Liver (tissue), 9 donors: ENCODE data around the gene EBF3. TPM values are rescaled to one million over a fixed set of nuclear protein-coding genes. Genes with fewer than 3 reads are reported as not detected.

ENCODE experiments used
- DNase-seq: peaks from one replicate; pipeline ENCODE4 v3.0.0-alpha.2; 2017; ENCODE audit warnings: low spot score
- H3K27ac ChIP-seq, 2 donors: one replicate each; pipeline ENCODE4 v1.7.0; 2013; ENCODE audit warnings: inconsistent platforms in 2 of 2, low read length in 2 of 2, control low read depth in 1 of 2, low read depth in 1 of 2, mild to moderate bottlenecking in 1 of 2
- H3K27me3 ChIP-seq, 4 donors: one replicate each; pipeline versions ENCODE4 v1.6.1 to v1.7.0; 2013; ENCODE audit warnings: low read length in 3 of 4, inconsistent platforms in 1 of 4, mild to moderate bottlenecking in 1 of 4, moderate library complexity in 1 of 4; ENCODE audit not compliant: control insufficient read depth in 4 of 4, insufficient read depth in 4 of 4
- H3K36me3 ChIP-seq, 4 donors: one replicate each; pipeline versions ENCODE4 v1.6.1 to v1.7.0; 2013; ENCODE audit warnings: low read length in 3 of 4, mild to moderate bottlenecking in 3 of 4, low read depth in 1 of 4, moderate library complexity in 1 of 4; ENCODE audit not compliant: control insufficient read depth in 4 of 4, insufficient read depth in 3 of 4
- H3K4me1 ChIP-seq, 4 donors: one replicate each; pipeline versions ENCODE4 v1.6.1 to v1.7.0; 2013; ENCODE audit warnings: low read length in 3 of 4, mild to moderate bottlenecking in 3 of 4, moderate library complexity in 1 of 4; ENCODE audit not compliant: control insufficient read depth in 4 of 4, insufficient read depth in 4 of 4
- H3K4me3 ChIP-seq, 3 donors: one replicate each; pipeline versions ENCODE4 v1.6.1 to v1.7.0; 2013; ENCODE audit warnings: low read length in 3 of 3, control low read depth in 1 of 3, low read depth in 1 of 3, mild to moderate bottlenecking in 1 of 3
- H3K9ac ChIP-seq, 2 donors: one replicate each; pipeline ENCODE4 v1.7.0; 2013; ENCODE audit warnings: low read length in 2 of 2, mild to moderate bottlenecking in 2 of 2, moderate library complexity in 2 of 2, control low read depth in 1 of 2, low read depth in 1 of 2
- H3K9me3 ChIP-seq, 4 donors: one replicate each; pipeline versions ENCODE4 v1.6.1 to v1.7.0; 2013; ENCODE audit warnings: low read length in 3 of 4; ENCODE audit not compliant: control insufficient read depth in 4 of 4
- ATF3 ChIP-seq: IDR thresholded peaks from 2 replicates; pipeline ENCODE4 v1.6.1; 2016; ENCODE audit warnings: antibody characterized with exemption
- CTCF ChIP-seq: fragments of 150-350 bp; IDR thresholded peaks from 2 replicates; pipeline ENCODE4 v1.5.1; 2017; ENCODE audit warnings: improper control_type of control experiment, low read depth, low read length; ENCODE audit not compliant: missing input control
- EGR1 ChIP-seq, 2 donors: IDR thresholded peaks; 2 replicates each; pipeline ENCODE4 v1.6.1; 2016 to 2018; ENCODE audit warnings: antibody characterized with exemption in 2 of 2, low read depth in 2 of 2
- FOXA1 ChIP-seq: IDR thresholded peaks from 2 replicates; pipeline ENCODE4 v1.6.1; 2016; ENCODE audit warnings: antibody characterized with exemption
- FOXA2 ChIP-seq: IDR thresholded peaks from 2 replicates; pipeline ENCODE4 v1.6.1; 2016; ENCODE audit warnings: antibody characterized with exemption
- GABPA ChIP-seq, 2 donors: IDR thresholded peaks in 1 of 2; conservative IDR thresholded peaks in 1 of 2; 2 replicates each; pipeline ENCODE4 v1.6.1; 2016; ENCODE audit warnings: antibody characterized with exemption in 2 of 2, mild to moderate bottlenecking in 1 of 2, moderate library complexity in 1 of 2
- HNF4A ChIP-seq, 2 donors: conservative IDR thresholded peaks; 2 replicates each; pipeline ENCODE4 v1.6.1; 2016; ENCODE audit warnings: antibody characterized with exemption in 2 of 2, mild to moderate bottlenecking in 2 of 2
- HNF4G ChIP-seq: IDR thresholded peaks from 2 replicates; pipeline ENCODE4 v1.6.1; 2016; ENCODE audit warnings: antibody characterized with exemption
- JUND ChIP-seq, 2 donors: IDR thresholded peaks; 2 replicates each; pipeline ENCODE4 v1.6.1; 2016; ENCODE audit warnings: antibody characterized with exemption in 2 of 2
- MAX ChIP-seq: IDR thresholded peaks from 2 replicates; pipeline ENCODE4 v1.6.1; 2016; ENCODE audit warnings: antibody characterized with exemption
- NR2F2 ChIP-seq: IDR thresholded peaks from 2 replicates; pipeline ENCODE4 v1.6.1; 2016; ENCODE audit warnings: antibody characterized with exemption
- RAD21 ChIP-seq, 2 donors: IDR thresholded peaks; 2 replicates each; pipeline ENCODE4 v1.6.1; 2016; ENCODE audit warnings: antibody characterized with exemption in 2 of 2, mild to moderate bottlenecking in 2 of 2
- REST ChIP-seq: IDR thresholded peaks from 2 replicates; pipeline ENCODE4 v1.6.1; 2016; ENCODE audit warnings: antibody characterized with exemption, mild to moderate bottlenecking
- RXRA ChIP-seq, 2 donors: IDR thresholded peaks; 2 replicates each; pipeline ENCODE4 v1.6.1; 2017 to 2018; ENCODE audit warnings: antibody characterized with exemption in 2 of 2, mild to moderate bottlenecking in 1 of 2
- SP1 ChIP-seq: IDR thresholded peaks from 2 replicates; pipeline ENCODE4 v1.6.1; 2018; ENCODE audit warnings: antibody characterized with exemption, mild to moderate bottlenecking
- TAF1 ChIP-seq: conservative IDR thresholded peaks from 2 replicates; pipeline ENCODE4 v1.6.1; 2016; ENCODE audit warnings: antibody characterized with exemption, mild to moderate bottlenecking
- YY1 ChIP-seq: IDR thresholded peaks from 2 replicates; pipeline ENCODE4 v1.6.1; 2016; ENCODE audit warnings: antibody characterized with exemption, mild to moderate bottlenecking
- ZBTB33 ChIP-seq: IDR thresholded peaks from 2 replicates; pipeline ENCODE4 v1.6.1; 2016; ENCODE audit warnings: antibody characterized with exemption
- WGBS: extraction: QIAGEN DNeasy Blood & Tissue Kit; methylation state at CpG from one replicate; pipeline ENCODE4 v1.1.7; 2013; 5-methylcytosine and 5-hydroxymethylcytosine counted together
- polyA plus RNA-seq, 2 donors: library from polyadenylated mRNA; stranded (reverse) in 1 of 2; unstranded in 1 of 2; fragments of 200-250 nt in 1 of 2; fragments of >200 nt in 1 of 2; fragmentation: Nextera tagmentation in 1 of 2; extraction: Ambion mirVana in 1 of 2; gene quantifications; one replicate each; pipeline versions ENCODE4 v1.2.1 to v1.2.3, GENCODE V29; 2013 to 2015
- total RNA-seq, 2 donors: library from RNA; depleted of rRNA; stranded (reverse); fragments of >200 nt; gene quantifications; one replicate each; pipeline ENCODE4 v1.2.3, GENCODE V29; 2014
- donor health status: healthy.
- donor health status: healthy.
- donor health status: healthy.
- donor health status: healthy.
- donor health status: healthy.

Gene EBF3
- total and polyA plus RNA-seq, 4 donors: 0.02 to 0.08 TPM; not detected in 2

GRCh38 chr10:129962031-129962871 is 1.8 kb downstream of the EBF3 start (continued):
- TF ChIP-seq ZBTB33: no peak
- no peak for TF ChIP-seq RAD21 (IDR thresholded peaks at IDR 0.05)
- TF ChIP-seq NR2F2: no peak

- no peak for DNase-seq
- H3K4me3 ChIP-seq: no peak overlapping the region
- H3K36me3 ChIP-seq: no peaks in the 10 kb centered on the region
- H3K9me3 ChIP-seq: peaks cover 0 to 3% (median 0%) of the 10 kb centered on the region in 4 donors
- TF ChIP-seq SP1 (no peak), RXRA (IDR thresholded peaks at IDR 0.05) (no peak), HNF4A (conservative IDR thresholded peaks at IDR 0.05) (no peak), ZBTB33 (no peak), EGR1 (IDR thresholded peaks at IDR 0.05; ENCODE audit: low read depth in 2 of 2) (no peak), MAX (no peak), CTCF (no peak), FOXA2 (no peak), ATF3 (no peak), JUND (IDR thresholded peaks at IDR 0.05) (no peak), HNF4G (no peak), RAD21 (IDR thresholded peaks at IDR 0.05) (no peak), YY1 (no peak), NR2F2 (no peak), TAF1 (no peak), REST (no peak), GABPA (IDR thresholded peaks at IDR 0.05 in 1 of 2, conservative IDR thresholded peaks at IDR 0.05 in 1 of 2) (no peak), FOXA1 (no peak)
- H3K27me3 ChIP-seq: peaks cover 8 to 48% (median 19%) of the 10 kb centered on the region in 4 donors
- H3K9ac ChIP-seq: no peak overlapping the region
- peaks cover 22 to 47% (median 31%) of the 10 kb centered on the region in 4 donors for H3K4me1 ChIP-seq
- H3K27ac ChIP-seq: no peak overlapping the region
- 14% methylated on average over 7 of the region's 7 CpGs for whole genome bisulfite sequencing
Measured at GRCh38 chr10:129961157-129961701, 2.8 kb downstream of the EBF3 start.
